GM12891 (cell line): ENCODE results near the gene UBE2M.

Source experiments
- DNase-seq: peaks from one replicate; pipeline ENCODE4 v3.0.0; 2011; ENCODE audit warnings: low spot score; ENCODE audit not compliant: insufficient read length
- FAIRE-seq: peaks from 2 replicates; lab custom pipeline; 2011; peaks lifted over from hg19 to GRCh38; lab: Jason Lieb, UNC
- PAX5 ChIP-seq: IDR thresholded peaks from 2 replicates; pipeline ENCODE4 v1.6.1; 2011; ENCODE audit warnings: low read length, moderate library complexity, mild to moderate bottlenecking; ENCODE audit not compliant: insufficient read depth, severe bottlenecking
- POLR2A ChIP-seq: IDR thresholded peaks from 2 replicates; pipeline ENCODE4 v1.6.1; 2011; ENCODE audit warnings: low read depth, low read length, control low read depth
- POLR2AphosphoS5 ChIP-seq: IDR thresholded peaks from 2 replicates; pipeline ENCODE4 v1.6.1; 2011; ENCODE audit warnings: low read depth, low read length, control low read depth
- POU2F2 ChIP-seq: IDR thresholded peaks from 2 replicates; pipeline ENCODE4 v1.6.1; 2011; ENCODE audit warnings: low read depth, mild to moderate bottlenecking, control low read depth, low read length, moderate library complexity
- SPI1 ChIP-seq: IDR thresholded peaks from 2 replicates; pipeline ENCODE4 v1.6.1; 2011; ENCODE audit warnings: low read depth, low read length, control low read depth
- TAF1 ChIP-seq: IDR thresholded peaks from 2 replicates; pipeline ENCODE4 v1.6.1; 2011; ENCODE audit warnings: low read depth, low read length, control low read depth

UBE2M gene

DNA sequence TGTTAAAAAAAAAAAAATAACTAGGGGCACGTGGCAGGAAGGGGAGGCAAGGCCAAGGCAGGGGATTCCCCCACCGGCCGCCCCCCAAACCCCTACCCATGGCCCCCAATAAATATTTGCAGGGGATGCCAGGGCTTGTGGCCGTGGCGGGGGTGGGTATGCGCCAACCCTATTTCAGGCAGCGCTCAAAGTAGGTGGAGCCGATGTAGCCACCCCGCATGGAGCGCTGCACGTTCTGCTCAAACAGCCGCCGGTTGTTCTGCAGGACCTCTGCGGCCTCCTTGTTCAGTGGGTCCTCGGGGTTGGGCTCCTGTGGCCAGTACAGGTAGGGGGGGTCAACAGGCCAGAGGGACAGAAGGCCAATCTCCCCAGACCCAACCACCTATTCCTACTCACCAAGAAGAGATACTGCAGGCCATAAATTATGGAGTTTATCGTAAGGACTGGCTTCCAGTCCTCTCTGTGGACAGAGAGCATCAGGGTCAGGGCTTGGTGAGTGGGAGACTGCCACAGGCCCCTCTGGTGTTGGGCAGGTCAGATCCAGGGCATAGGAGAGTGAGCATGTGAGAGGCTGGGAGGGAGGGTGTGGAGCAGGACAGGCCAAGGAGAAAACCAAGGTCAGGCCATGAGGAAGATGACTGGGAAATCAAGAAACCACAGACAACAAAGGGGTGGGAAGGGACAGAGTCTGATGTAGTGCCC, 2.3 kb downstream of the UBE2M start:
- no peak for DNase-seq
- FAIRE-seq, result no peak
- TF ChIP-seq POLR2AphosphoS5, result no peak
- TF ChIP-seq TAF1, result no peak
- TF ChIP-seq POU2F2, result no peak

DNA sequence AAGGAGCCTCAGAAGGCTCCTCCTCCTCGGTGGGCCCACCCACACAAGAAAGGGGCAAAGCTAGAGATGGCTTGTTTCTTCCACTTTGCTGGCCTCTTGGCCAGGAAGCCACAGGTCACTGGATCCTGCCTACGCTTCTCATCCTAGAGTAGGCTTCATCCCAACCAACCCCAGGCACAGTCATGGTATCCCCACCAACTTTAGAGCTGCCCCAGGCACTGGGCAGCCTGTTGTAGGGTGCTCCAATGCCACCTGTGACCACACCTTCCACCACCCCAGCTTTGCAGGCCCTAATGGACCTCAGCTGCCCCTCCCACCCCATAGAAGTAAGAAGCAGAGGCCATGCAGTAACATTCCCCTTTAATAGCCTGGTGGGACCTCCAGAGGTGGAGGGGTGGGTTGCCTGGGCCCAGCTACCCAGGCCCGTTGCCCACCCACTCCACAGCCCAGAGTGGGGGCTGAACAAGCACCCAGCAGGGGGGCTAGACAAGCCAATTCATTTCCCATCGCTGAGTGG, 3.0 kb downstream of the UBE2M start:
- no peak for DNase-seq
- TF ChIP-seq PAX5 (no peak), POLR2A (no peak), POLR2AphosphoS5 (no peak), SPI1 (no peak), POU2F2 (no peak), TAF1 (no peak)
- no peak for FAIRE-seq

DNA sequence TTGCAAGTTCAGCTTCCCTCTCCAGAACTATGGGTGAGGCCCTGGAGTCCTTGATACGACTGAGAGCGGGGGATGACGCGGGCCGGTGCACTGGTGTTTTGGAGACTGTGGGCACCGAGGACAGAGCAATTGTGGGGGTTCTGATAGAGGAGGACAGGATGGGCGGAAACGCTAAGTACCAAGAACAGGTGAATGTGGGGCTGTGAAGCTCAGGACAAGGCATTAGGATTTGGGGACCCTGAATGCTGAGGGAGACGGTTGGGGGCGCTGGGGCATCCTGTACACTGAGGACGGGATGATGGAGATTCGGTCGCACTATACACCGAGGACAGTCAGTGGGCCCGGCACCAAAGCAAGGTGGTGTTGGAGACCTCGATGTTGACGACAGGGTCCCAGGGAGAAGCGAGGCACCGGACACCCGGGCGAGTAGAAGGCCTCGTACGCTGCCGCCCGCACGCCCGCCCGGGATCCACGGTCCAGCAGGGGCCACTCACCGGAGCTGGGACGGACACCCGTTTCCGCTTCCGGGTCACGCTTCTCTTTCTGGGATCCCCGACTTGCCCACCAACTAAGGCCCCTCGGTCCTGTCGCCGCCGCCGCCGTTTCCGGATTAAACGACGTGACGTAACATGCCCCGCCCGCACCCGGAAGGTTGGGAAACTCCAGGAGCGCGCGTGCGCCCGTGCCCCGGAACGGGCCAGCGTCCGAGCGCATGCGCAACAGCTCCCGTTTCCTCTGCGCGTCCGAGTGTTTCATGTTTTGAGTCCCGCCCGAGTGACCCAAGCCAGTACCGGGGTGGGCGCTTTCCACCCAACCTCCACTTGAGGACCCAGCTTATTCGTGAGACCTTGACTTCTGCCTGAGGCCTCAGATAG, 3.7 kb downstream of the UBE2M start, which contains the start of gene CHMP2A:
TSS of gene CHMP2A (minus strand) at position 612 of the 875 bp plus-strand sequence. CDS start 893 bp downstream, outside the sequence.
- FAIRE-seq, result peak; percentile 95
- DNase-seq, result peak; percentile 95
- peak; percentile 92 for TF ChIP-seq POLR2AphosphoS5
- peak; percentile 82 for TF ChIP-seq POU2F2
- peak; percentile 77; the same call in 1 of the 2 replicates for TF ChIP-seq POLR2A
- no peak for TF ChIP-seq SPI1
- no peak; the same call in 1 of the 2 replicates for TF ChIP-seq TAF1
- peak; percentile 59 for TF ChIP-seq PAX5

DNA sequence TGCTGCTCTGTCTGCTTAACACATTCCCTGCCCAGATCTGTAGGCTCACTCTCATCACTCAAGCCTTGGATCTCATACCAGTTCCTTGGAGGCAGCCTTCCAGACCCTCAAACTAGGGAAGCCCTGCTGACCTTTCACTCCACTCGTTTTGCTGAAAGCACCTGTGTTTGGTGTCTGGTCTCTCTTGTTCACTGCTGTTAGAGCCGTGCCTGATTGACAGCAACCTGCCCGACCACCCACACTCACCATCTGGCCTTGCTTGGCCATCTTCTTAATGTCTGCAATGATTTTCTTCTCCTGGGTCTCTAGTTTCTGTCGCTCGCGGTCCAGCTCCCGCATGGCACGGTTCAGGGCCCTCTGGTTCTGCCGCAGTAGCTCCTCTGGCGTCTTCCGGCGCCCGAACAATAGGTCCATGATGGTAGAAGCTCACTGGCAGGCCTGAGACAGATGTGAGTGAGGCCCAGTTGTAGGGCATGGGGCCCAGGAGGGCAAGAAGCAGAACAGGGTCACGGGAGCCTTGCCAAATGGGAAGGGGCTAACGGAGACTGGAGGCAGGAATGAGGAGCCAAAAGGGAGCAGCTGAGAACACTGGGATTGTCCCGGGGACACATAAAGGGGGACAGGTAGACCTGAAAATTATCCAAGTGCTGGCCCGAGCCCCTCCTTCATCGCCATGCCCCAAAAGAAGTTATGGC, 4.5 kb downstream of the UBE2M start:
- TF ChIP-seq POLR2A (no peak), POLR2AphosphoS5 (peak; percentile 21; the same call in 1 of the 2 replicates), POU2F2 (no peak)
- FAIRE-seq (no peak), DNase-seq (no peak)

DNA sequence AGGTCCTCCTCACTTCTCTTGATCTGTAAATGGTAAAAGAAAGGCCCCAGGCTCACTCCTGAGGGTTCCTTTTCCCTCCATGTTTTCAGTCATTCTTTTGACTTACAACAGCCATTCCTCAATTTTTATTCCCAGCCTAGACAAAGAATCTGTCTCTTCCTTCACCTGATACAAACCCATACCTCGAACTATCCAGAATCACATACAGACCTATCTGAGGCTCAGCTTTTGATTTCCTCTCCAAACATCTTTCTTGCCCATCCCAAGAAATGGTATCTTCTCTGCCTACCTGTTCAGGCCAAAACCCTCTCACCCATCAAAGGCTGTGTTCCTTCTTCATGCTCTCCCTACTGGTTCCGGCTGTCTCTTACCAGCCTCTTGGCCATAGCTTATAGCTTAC, 5.8 kb downstream of the UBE2M start:
- DNase-seq (no peak), FAIRE-seq (peak; percentile 16)
- TF ChIP-seq SPI1 (no peak), TAF1 (no peak), POLR2A (no peak), POLR2AphosphoS5 (no peak; the same call in 1 of the 2 replicates), POU2F2 (no peak), PAX5 (no peak)

DNA sequence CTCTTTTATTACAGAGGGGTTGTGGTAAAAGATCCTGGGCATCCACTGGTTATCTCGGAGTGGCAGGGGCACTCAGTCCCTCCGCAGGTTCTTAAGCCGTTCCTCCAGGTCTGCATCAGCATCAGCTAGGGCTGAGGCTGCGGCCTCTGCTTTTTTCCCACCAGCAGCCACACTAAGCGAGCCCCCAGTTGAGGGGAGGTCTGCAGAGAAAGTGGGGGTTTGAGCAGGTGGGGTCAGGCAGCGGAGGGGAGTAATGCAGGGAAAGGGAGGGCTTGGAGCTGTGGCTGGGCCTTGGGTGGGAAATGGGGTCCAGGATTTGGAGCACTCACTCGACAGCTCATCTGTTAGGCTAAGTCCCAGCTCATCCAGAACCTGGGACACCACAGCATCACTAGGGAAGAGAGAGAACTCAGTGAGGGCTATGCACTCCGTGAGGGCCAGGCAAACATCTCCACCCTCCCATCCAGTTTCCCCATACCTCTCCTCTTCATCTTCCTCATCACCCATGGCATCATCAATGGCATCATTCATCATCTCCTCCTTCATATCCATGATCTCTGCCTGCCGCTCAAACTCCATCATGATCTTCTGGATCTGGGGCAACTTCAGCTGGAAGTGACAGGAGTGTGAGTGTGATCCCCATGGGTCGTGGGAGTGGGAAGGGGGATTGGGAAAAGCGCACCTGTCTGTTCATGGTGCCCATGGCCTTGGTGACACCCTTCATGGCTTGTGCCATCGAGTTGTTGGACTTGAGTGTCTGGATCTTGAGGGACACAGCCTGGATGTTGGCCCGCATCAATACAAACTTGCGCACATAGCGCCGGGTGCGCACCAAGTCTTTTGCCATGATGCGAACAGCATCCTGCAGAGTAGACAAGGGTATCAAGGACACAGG, 6.6 kb downstream of the UBE2M start:
- FAIRE-seq (peak; percentile 9), DNase-seq (no peak)
- peak; percentile 74; the same call in 1 of the 2 replicates for TF ChIP-seq POLR2AphosphoS5
- no peak for TF ChIP-seq SPI1
- peak; percentile 71; the same call in 1 of the 2 replicates for TF ChIP-seq POLR2A
- no peak for TF ChIP-seq TAF1
- TF ChIP-seq POU2F2, result no peak
- TF ChIP-seq PAX5, result no peak

DNA sequence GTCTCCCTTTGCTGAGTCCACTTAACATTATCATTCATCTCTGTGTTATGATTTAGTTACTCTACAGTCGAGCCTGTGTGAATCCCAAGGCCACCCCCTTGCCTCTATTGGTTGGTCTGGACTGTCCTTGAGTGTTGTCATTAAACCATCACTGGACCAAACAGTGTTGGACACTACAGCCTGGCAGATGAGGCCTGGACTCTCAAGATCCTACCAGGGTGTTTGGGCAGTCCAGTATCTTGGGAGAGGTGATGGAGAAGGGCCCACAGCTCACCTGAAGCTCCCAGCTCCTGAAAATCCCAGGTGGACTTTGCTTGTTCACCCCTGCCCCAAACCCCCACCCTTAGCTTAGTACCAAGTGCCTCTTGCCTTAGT, 7.3 kb downstream of the UBE2M start:
- DNase-seq (no peak), FAIRE-seq (no peak)
- TF ChIP-seq POLR2AphosphoS5 (no peak; the same call in 1 of the 2 replicates), POLR2A (peak; percentile 37; the same call in 1 of the 2 replicates)

DNA sequence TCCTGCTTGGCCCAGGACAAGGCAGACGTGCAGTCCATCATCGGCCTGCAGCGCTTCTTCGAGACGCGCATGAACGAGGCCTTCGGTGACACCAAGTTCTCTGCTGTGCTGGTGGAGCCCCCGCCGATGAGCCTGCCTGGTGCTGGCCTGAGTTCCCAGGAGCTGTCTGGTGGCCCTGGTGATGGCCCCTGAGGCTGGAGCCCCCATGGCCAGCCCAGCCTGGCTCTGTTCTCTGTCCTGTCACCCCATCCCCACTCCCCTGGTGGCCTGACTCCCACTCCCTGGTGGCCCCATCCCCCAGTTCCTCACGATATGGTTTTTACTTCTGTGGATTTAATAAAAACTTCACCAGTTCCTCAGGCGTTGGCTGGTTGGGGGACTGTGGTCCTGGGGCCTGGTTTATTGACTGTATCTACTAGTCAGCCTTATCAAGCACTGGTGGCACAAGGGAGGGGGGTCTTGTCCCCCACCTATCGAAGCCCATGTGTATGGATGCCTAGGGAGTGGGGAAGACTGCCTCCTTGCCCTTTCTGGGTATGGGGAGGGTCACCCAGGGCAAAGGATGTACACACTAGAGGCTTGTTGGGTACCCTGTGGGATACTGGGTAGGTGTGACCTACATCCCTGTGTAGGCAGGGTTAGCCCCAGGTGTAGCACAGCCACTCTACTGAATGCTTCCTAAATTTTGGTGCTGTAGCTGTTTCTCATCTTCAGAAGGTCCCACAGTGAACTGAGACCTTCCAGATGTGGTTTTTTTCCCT, 7.9 kb downstream of the UBE2M start:
- DNase-seq (no peak), FAIRE-seq (no peak)
- TF ChIP-seq SPI1 (no peak), PAX5 (no peak), POU2F2 (no peak), POLR2AphosphoS5 (no peak), POLR2A (no peak), TAF1 (no peak)
